GM11168 (cell line): ENCODE data around the gene RYR2.
"Not testable (repeated sequence)": the region's sequence is repeated elsewhere in the genome, so short reads cannot be mapped to it uniquely, and the experiment has no call there.

Experiments used
- in situ Hi-C: fragments of 300-500 bp; cut with MboI; formaldehyde crosslinking; loops from one replicate; pipeline ENCODE4 v1.12.0; 2022; ENCODE audit warnings: low sequenced_read_pairs; ENCODE audit not compliant: unreplicated experiment

Gene RYR2

DNA sequence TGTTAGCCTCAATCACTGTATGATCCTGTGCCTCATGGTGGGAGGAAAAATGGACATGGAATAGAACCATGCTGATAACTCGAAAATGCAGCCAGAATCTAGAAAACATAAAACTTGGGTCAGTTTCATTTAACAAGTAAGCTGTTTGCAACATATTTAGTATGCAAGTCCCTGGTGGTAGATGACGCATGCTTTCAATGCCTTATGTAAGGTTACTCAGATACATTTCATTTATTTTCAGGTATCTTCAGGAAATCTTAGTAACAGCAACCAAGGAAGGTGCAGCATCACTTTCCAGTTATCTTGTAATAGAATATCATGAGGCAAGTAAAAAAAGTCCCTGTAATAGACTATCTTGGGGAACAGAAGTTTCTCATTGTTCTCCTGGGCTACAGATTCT is 92.9 kb downstream of the RYR2 start:
- in situ Hi-C loops = no loop called here

DNA sequence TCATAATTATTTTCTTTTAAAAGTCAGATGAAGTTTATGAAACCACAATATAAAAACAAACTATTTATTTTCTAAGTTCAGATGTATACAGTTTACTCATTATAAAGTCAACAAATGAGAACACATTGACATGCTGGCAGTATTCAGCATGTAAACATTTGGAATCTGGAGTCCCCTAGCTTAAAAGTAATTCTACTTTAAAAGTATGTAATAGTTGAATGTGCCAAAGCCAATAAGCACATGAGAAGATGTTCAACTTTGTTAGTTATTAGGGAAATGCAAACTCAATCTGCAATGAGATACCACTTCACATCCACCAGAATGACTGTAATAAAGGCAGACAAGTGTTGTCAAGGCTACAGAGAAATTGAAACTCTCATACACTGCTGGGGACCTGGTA is 96.6 kb downstream of the RYR2 start:
- in situ Hi-C loops = no loop called here

DNA sequence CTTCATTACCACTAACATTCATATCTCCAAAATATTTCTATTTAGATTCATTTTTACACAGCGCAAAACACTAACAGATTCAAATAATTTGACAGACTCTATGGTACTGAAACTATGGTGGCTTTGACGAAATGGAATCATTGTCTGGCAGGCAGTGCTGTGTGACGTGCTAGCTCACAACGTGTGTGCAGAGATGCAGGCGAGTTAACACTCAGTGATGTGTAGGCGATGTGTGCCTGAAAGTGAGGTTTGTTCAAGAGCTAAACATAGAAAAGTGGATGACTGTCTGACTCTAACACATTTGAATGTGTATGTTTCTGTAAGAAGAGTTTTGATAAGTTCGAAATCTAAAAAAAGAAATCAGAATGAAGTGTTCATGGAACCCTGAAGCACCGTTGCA is 97.7 kb downstream of the RYR2 start:
- in situ Hi-C loops = no loop called here

DNA sequence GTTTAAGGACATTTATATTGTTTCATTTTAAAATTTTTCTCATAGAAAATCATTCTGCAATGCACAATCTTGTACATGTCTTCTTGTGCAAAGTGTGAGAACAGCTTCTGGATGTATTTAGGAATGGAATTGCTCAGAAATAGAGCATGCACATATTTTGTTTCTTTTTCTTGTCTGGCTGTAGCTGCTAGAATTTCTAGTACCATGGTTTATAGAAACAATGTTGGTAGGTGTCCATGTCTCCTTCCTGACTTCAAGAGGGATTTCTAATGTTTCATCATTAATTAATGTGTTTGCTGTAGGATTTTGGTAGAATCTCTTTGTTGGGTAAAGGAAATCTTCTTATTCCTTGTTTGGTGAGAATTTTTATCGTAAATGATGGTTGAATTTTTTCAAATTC is 99.0 kb downstream of the RYR2 start:
- in situ Hi-C loops = no loop called here

DNA sequence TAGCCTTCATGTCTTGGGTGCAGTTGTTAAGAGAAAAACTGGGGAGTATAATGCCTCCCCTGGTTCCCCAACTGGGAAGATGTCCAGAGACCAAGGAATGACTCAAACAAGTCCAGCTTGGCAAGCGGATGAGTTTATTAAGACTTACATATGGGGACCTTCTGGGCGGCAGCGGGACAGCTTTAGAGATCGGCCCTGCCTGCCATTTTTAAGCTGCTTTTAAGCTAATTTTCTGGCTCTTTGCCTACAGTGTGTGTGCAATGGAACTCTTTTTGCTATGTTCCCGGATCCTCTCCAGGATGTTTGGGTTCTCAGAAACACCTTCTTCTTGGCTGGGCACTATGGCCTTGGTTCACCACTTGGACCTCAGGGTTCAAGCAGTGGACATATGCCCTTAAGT is 99.5 kb downstream of the RYR2 start:
- in situ Hi-C loops = no loop called here

DNA sequence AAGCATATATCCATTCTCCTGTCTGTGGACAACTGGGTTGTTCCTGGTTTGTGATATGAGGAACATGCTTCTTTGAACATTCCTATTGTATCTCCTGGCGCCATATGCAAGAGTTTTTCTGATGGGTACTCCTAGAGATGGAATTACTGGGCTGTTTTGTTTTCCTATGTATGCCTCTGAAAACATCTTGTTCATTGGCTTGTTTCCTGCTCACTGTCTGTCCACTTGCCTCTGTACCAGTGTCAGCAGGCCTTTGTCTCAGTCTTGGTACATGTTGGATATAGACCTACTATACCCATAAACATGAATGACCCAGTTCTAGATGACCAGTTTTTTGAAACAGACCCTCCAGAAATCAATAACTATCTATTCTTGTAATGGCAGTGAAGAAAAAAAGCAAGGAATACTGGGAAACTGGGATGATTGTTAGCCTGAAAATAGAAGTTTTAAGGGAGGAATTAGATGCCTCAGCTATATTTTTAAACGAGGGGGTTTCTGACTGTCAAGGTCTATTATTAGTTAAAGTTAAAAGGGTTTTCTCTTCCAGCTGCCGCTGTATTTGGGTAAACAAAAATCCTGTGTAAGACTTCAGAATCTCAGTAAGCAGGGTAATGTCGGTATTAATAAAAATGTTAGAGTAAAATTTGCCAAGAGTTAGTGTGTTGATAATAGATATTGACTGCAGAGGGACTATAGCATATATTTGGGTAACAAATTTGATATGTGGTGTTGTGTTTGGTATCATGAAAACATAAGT is 103.6 kb downstream of the RYR2 start:
- in situ Hi-C loops = no loop called here

DNA sequence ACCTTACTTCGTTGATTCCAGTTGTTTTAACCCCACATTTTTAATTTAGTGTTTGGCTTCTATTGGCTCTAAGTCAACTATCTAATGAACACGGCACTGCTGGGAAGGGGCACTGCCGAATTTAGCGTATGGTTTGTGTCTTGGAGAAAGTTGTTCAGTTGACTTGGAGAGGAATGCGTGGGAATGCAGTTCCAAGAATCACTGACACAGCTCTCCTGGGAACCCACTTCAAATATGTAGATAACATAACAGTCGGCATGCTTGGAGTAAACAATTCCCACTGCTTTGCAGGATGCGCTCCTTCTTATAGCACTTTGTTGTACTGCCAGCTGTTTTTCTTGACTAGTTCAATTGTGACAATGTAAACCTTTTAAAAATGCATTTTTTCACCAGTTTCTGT is 104.3 kb downstream of the RYR2 start:
- in situ Hi-C loops = no loop called here

DNA sequence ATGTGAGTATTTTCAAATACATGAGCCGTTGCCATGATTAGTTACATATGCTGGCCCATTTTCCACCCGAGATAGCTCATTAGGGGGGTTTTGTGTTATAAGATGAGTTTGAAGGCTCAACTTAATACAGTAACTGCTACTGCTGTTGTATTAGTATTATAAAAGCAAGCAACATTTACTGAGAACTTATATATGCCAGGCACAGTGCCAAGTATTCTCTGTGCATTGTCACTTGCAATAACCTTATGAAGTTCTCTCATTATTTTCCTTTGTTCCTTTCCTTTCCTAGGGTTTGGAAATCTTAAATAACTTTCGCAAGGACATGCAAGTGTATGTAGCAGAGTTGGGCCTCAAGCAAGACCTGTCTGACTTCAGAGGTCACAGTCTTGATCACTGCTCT is 107.9 kb downstream of the RYR2 start:
- in situ Hi-C loops = no loop called here

DNA sequence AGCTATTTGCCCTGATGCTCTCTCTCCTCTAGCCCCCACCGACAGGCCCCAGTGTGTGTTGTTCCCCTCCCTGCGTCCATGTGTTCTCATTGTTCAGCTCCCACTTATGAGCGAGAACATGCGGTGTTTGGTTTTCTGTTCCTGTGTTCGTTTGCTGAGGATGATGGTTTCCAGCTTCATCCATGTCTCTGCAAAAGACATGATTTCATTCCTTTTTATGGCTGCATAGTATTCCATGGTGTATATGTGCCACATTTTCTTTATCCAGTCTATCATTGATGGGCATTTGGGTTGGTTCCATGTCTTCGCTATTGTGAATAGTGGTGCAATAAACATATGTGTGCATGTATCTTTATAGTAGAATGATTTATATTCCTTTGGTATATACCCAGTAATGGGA is 110.0 kb downstream of the RYR2 start:
- in situ Hi-C loops = not testable (repeated sequence)

DNA sequence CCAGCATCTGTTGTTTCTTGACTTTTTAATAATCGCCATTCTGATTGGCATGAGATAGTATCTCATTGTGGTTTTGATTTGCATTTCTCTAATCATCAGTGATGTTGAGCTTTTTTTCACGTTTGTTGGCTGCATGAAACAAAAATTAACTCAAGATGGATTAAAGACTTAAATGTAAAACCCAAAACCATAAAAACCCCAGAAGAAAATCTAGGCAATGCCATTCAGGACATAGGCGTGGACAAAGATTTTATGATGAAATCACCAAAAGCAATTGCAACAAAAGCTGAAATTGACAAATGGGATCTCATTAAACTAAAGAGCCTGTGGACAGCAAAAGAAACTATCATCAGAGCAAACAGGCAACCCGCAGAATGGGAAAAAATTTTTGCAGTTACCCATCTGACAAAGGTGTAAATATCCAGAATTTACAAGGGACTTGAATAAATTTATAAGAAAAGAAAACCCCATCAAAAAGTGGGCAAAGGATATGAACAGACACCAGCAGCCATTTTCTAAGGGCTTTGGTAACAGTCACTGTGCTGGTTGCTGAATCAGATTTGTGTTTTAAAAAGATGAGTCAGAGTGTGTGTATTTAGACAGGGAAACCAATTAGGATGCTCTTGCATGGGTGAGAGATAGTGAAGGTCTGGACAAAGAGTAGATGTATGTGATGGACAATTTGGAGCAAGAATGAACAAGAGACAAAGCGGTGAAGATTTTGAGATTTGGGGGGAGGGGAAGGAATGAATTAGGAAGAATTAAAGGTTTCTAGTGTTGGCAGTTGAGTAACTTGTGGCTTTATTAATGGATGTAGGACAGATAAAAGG is 110.7 kb downstream of the RYR2 start:
- in situ Hi-C loops = no loop called here

DNA sequence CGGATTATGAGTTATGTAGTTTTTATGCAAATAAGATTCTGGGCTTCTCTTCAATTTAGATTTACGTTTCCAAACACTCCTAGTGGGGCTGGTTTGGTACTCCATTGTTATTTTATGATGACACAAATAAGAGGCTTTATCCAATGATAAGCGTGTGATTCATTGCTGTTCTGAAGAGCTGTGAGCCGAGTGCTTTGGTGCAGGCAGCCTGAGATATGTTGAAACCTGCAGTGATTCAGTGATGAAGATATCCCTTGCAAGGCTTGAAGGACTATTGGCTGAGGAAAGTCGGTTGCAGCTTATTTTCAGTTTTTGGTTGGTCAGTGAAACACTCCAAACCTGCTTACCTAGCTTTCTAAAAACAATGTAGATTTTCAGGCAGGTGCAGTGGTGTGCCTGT is 112.2 kb downstream of the RYR2 start:
- in situ Hi-C loops = no loop called here

DNA sequence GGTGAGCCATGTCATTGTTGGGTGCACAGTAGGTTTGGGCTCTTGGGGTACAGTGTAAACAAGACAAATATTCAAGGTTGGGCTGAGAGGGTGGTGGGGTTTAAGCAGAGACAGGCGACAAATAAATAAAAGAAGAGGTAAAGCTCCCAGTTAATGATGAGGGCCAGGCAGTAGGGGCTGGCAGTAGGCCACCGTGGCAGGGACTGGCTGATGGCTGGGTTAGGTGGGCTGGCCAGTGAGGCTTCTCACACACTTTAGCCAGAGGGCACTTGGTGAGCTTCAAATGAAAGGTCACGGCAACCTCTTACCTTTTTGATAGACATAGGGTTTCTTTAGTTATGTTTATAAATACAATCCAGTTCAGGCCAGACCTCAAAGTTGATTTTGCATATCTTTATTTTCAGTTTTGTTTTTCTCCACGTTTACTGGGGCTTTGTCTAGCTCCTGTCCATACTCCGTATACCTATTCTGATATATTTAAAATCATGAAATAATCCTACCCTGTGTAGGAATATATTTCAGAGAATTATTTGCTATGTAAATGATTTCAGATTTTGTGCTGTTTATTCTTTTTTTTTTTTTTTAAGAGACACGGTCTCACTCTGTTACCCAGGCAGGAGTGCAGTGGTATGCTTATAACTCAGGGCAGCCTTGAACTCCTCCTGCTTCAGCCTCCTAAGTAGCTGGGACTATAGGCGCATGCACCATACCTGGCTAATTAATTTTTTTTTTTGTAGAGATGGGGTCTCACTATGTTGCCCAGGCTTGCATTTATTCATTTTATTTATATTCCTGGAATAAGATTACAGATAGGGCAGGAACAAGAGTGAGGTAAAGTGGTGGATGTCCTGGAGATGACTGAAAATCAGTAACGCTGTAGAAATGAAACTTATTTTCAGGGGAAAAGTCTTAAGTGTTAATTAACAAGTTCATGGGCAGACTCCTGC is 122.7 kb downstream of the RYR2 start:
- in situ Hi-C loops = no loop called here

DNA sequence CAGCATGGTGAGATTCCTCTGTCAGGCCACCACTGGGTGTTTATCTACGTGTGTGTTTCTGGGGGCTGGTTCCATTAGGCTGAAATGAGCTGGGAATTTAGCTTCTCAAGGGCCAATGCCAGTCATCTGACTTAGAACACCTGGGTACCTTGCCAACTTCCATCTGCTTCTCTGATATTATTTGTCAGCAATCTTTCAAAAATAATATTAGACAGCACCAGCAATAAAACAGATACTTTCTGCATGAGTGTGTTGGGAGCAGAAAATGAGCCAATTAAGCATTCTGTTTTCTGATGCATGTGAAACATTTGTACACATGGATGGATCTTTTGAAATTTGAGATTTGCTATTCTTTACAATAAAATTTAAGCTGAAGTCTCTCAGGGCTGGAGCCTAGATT is 124.1 kb downstream of the RYR2 start:
- in situ Hi-C loops = no loop called here

DNA sequence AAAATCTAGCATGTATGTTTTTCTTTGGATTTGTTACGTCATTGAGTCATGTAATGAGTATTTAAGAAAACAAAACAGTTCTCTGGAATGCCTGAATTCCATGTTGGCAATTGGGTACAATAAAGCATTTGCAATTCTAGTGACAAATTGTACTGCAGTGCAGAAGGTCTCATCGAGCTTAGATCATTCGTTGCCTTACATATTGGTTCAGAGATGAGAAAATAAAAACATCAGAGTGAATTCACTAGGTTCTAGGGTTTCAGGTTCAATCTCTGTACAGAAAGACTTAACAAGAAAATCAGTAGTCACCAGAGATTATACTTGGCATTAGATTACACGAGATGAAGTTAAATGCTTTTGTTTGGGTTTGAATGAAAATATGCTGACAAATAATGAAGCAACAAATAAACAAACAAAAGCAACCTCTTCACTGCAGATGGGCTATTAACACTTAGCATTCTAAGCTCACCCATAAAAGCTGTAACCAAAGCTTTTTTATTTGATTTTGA is 124.7 kb downstream of the RYR2 start:
- in situ Hi-C loops = no loop called here

DNA sequence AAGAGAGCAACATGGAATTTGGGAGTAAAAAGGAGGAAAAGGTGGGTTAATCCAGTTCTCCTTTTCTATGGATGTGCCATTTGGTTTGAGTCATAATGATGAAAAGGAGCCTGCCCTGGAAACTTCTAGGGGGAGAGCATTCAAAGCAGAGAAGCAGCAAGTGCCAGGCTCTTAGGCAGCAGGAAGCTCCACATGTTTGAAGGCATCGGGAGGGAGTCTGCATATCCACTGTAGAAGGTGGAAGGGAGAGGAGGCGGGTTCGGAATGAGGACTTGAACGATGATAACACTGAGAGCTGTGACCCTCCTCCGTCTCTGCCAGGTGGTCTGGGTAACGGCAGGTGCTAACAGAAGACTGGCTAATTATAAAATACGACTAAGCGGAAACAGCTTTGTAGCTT is 128.2 kb downstream of the RYR2 start:
- in situ Hi-C loops = no loop called here

DNA sequence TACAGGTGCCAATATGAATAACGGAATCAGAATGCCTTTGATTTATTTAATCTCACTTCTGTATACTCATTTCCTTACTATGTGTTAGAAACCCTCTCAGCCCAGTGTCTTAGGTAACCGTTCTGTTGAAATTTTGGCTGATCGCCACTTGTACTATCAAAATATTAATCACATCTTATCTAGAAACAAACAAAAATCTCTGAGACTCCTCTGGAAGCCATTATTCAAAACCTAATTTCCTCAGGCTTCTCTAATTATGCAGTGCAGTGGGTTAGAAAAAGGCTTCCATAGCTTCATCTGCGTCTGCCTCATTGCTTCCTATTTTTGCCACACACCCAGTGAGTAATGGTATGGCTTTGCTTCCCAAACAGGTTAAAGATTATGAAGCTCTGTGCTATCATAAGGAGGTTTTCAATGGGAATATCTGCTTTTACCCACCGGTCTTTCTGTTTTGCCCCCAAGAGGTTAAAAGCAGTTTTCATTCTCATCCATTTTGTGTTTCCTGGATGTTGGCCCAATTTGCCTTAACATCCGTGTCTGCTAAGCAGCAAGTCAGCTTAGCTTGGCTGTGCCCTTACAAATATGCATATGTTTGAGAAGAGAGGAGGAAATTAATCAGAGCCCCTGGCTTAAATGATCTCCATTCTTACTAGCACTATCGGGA is 129.6 kb downstream of the RYR2 start:
- in situ Hi-C loops = no loop called here

DNA sequence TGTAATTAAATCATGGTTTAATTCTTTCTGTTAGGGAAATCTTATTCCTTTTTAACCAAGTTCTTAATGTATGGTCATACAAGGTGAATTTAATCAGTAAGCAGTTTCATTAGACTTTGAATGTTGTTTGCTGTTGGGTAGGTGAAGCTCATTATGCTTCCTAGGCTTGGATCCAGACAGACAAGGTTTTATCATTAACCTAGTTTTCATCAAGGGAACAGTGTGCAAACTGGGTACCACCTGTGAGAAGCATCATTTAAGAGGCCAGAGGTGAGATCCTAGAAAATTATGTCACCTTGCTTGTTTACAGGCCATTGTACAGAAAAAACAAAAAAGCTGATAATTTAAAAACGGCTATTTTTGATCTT is 130.1 kb downstream of the RYR2 start:
- in situ Hi-C loops = no loop called here

DNA sequence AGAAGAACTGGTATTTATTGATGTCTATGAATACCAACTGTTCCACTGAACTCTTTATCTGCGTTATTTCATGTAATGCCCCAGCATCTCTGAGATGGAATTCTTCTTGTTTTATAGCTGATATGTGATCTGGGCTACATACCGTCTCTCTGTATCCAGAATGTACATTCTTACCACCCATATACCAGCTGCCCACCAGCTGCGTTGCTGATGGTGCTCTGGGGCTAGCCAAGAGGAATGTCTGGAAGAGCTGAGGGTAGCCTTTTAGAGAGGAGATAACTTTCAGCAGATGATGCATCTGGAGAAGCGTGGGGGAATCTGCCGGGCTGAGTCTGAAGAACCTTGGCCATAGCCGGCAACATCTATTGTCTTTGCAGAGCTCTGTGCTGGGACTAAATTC is 137.5 kb downstream of the RYR2 start:
- in situ Hi-C loops = no loop called here

DNA sequence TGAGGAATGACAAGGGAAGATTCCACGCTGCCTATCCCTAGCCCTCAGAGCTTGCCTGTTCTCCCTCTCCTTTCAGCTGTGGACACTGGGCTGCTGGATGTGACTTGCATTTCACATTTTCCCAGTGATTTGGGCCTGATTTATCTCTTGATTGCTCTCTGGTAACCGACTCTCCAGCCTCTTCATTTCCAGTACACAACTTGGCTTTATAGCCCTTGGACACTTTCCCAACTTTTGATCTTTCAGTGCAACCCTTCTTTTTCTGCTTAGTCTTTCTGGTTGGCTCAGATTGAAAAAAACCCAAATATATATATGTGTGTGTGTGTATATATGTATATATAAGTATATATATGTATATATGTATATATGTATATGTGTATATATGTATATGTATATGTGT is 138.3 kb downstream of the RYR2 start:
- in situ Hi-C loops = no loop called here

DNA sequence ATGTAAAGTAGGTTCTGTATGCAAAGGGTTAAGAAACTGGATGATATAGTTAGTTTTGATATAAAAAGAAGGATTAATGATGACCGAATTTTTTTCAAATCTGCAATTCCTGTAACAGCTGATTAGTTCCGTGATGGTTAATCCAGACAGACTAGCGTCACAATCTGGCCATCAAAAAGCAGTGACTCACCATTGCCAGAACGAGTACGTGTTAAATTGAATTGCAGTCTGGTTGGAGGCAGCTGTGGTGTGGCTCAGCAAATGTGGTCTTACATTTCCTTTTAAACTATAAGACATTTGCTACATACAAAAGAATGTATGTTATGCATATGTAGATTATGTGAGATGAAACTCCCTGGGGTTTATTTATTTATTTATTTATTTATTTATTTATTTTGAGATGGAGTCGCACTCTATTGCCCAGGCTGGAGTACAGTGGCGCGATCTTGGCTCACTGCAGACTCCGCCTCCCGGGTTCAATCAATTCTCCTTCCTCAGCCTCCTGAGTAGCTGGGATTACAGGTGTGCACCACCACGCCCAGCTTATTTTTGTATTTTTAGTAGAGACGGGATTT is 139.8 kb downstream of the RYR2 start:
- in situ Hi-C loops = no loop called here
